WTC11 (cell line): ENCODE data around the gene IFIT3. TPM values are rescaled to one million over a fixed set of nuclear protein-coding genes. Genes with fewer than 3 reads are reported as not detected.
A peak's percentile ranks its signal among the peaks of the same experiment; 100 is the strongest.
"Not testable (repeated sequence)": the region's sequence is repeated elsewhere in the genome, so short reads cannot be mapped to it uniquely, and the experiment has no call there.

Experiments used
- ATAC-seq: fragments of 200-7000 bp; cut with Tn5 transposase; 2 replicates; pipeline ENCODE4 v1.10.0; 2021; ENCODE audit warnings: mild to moderate bottlenecking, moderate library complexity
- CTCF ChIA-PET: fragments of 300-600 bp; sonication (Branson Sonifier 250); formaldehyde crosslinking; loops from one replicate; lab custom pipeline; 2021; ENCODE audit warnings: antibody characterized with exemption; lab: Charles Lee
- POLR2A ChIA-PET: fragments of 350-600 bp; sonication (Branson Sonifier 250); formaldehyde crosslinking; loops from one replicate; lab custom pipeline; 2021; ENCODE audit warnings: antibody characterized with exemption; lab: Charles Lee
- DNase-seq: peaks from one replicate; pipeline ENCODE4 v3.0.0; 2021; ENCODE audit warnings: low spot score
- H3K27ac Mint-ChIP-seq: 2 replicates; pipeline ENCODE4 v1.8.0; 2021; ENCODE audit warnings: mixed read lengths
- H3K27me3 Mint-ChIP-seq: 2 replicates; pipeline ENCODE4 v1.8.0; 2021; ENCODE audit warnings: low read depth, mild to moderate bottlenecking, moderate library complexity, mixed read lengths
- H3K36me3 Mint-ChIP-seq: 2 replicates; pipeline ENCODE4 v1.8.0; 2021; ENCODE audit warnings: mixed read lengths
- H3K4me1 Mint-ChIP-seq: 2 replicates; pipeline ENCODE4 v1.8.0; 2022; ENCODE audit warnings: mixed read lengths
- H3K4me3 Mint-ChIP-seq: 2 replicates; pipeline ENCODE4 v1.8.0; 2021; ENCODE audit warnings: mild to moderate bottlenecking, moderate library complexity, mixed read lengths
- H3K9me3 Mint-ChIP-seq: 2 replicates; pipeline ENCODE4 v1.8.0; 2021; ENCODE audit warnings: mixed read lengths
- ATF2 ChIP-seq: sonication (generic); formaldehyde crosslinking; IDR thresholded peaks from 2 replicates; pipeline ENCODE4 v1.8.1; 2022; ENCODE audit warnings: low read depth, missing genetic modification reagents, borderline replicate concordance
- FOXP1 ChIP-seq: sonication (generic); formaldehyde crosslinking; IDR thresholded peaks from 2 replicates; pipeline ENCODE4 v1.8.0; 2022; ENCODE audit warnings: missing genetic modification reagents, mild to moderate bottlenecking, moderate library complexity, borderline replicate concordance
- GABPB1 ChIP-seq: sonication (generic); formaldehyde crosslinking; IDR thresholded peaks from 2 replicates; pipeline ENCODE4 v1.8.1; 2023; ENCODE audit warnings: mild to moderate bottlenecking, missing genetic modification reagents
- KAT7 ChIP-seq: sonication (generic); formaldehyde crosslinking; IDR thresholded peaks from 2 replicates; pipeline ENCODE4 v1.8.1; 2023; ENCODE audit warnings: missing genetic modification reagents, mild to moderate bottlenecking, borderline replicate concordance
- MAX ChIP-seq: sonication (generic); formaldehyde crosslinking; IDR thresholded peaks from 2 replicates; pipeline ENCODE4 v1.8.0; 2022; ENCODE audit warnings: mild to moderate bottlenecking, missing genetic modification reagents
- SP1 ChIP-seq: sonication (generic); formaldehyde crosslinking; conservative IDR thresholded peaks from 2 replicates; pipeline ENCODE4 v1.8.1; 2022; ENCODE audit warnings: missing genetic modification reagents
- TCF7 ChIP-seq: sonication (generic); formaldehyde crosslinking; IDR thresholded peaks from 2 replicates; pipeline ENCODE4 v1.8.0; 2022; ENCODE audit warnings: mild to moderate bottlenecking, low read depth, missing genetic modification reagents, moderate library complexity
- ZBTB21 ChIP-seq: sonication (generic); formaldehyde crosslinking; IDR thresholded peaks from 2 replicates; pipeline ENCODE4 v1.8.1; 2023; ENCODE audit warnings: mild to moderate bottlenecking, missing genetic modification reagents, borderline replicate concordance
- ZNF121 ChIP-seq: sonication (generic); formaldehyde crosslinking; IDR thresholded peaks from 2 replicates; pipeline ENCODE4 v1.8.0; 2023; ENCODE audit warnings: missing genetic modification reagents
- ZNF263 ChIP-seq: sonication (generic); formaldehyde crosslinking; IDR thresholded peaks from 2 replicates; pipeline ENCODE4 v1.8.1; 2022; ENCODE audit warnings: low read depth, mild to moderate bottlenecking, moderate library complexity, missing genetic modification reagents
- ZNF532 ChIP-seq: fragments of 250-450 bp; sonication (Bioruptor Pico); IDR thresholded peaks from 2 replicates; pipeline ENCODE4 v1.9.0; 2021; ENCODE audit warnings: mild to moderate bottlenecking, borderline replicate concordance
- total RNA-seq: library from RNA; stranded (reverse); gene quantifications from 3 replicates; pipeline ENCODE4 v1.2.3, GENCODE V29; 2021

Gene IFIT3
- total RNA-seq, 1 experiment from 2014 or later = 0.42 TPM

- ATAC-seq, H3K27me3 Mint-ChIP-seq, H3K36me3 Mint-ChIP-seq, CTCF ChIA-PET, POLR2A ChIA-PET, H3K9me3 Mint-ChIP-seq, H3K27ac Mint-ChIP-seq, H3K4me3 Mint-ChIP-seq, DNase-seq: not testable (repeated sequence)
- TF ChIP-seq ZNF121 (CRISPR knock-in tag) = peak; percentile 76
- H3K4me1 Mint-ChIP-seq = peaks cover 61% of the 10 kb centered on the region
Observed at GRCh38 chr10:89331487-89332122, 3.8 kb downstream of the IFIT3 start.

- H3K4me3 Mint-ChIP-seq = no peak overlapping the region
- TF ChIP-seq GABPB1 (CRISPR knock-in tag) (peak; percentile 44; the same call in 1 of the 2 replicates), ZNF532 (no peak)
- TF ChIP-seq, all 79 proteins: peak for 1
- Mint-ChIP-seq H3K36me3 (no peaks in the 10 kb centered on the region), H3K4me1 (peaks cover 55% of the 10 kb centered on the region), H3K27me3 (no peaks in the 10 kb centered on the region), H3K27ac (peak overlapping the region; percentile 96), H3K9me3 (no peaks in the 10 kb centered on the region; the same call in 1 of the 2 replicates)
- ChIA-PET POLR2A (interaction anchor here (0.6 kb wide), 1 partner anchor 74 kb away, joined by 3 read pairs; no protein-coding TSS in a partner anchor), CTCF (no interaction called here)
- no peak for ATAC-seq
- DNase-seq = no peak
Observed at GRCh38 chr10:89332123-89332633, 4.4 kb downstream of the IFIT3 start.

GRCh38 chr10:89335226-89335625, 7.4 kb downstream of the IFIT3 start:
- CTCF ChIA-PET = interaction anchor here (0.6 to 0.7 kb wide), 2 partner anchors 34 to 38 kb away, joined by 3 to 4 read pairs; no protein-coding TSS in a partner anchor
- DNase-seq = no peak
- ATAC-seq = no peak
- H3K27ac Mint-ChIP-seq = no peak overlapping the region
- POLR2A ChIA-PET = no interaction called here
- no peak for TF ChIP-seq ZBTB21 (CRISPR knock-in tag)
- no peak for TF ChIP-seq ZNF532
- no peak for TF ChIP-seq ATF2 (CRISPR knock-in tag)
- TF ChIP-seq SP1 (CRISPR knock-in tag) = no peak
- TF ChIP-seq TCF7 (CRISPR knock-in tag) = no peak
- no peak for TF ChIP-seq MAX (CRISPR knock-in tag)
- no peak for TF ChIP-seq FOXP1 (CRISPR knock-in tag)
- no peak for TF ChIP-seq ZNF263
- no peak for TF ChIP-seq KAT7 (CRISPR knock-in tag)
- TF ChIP-seq, all 79 proteins: peak for 0
- Mint-ChIP-seq H3K4me3 (no peak overlapping the region), H3K9me3 (peaks cover 11% of the 10 kb centered on the region), H3K4me1 (peaks cover 32% of the 10 kb centered on the region), H3K36me3 (peaks cover 5% of the 10 kb centered on the region; the same call in 1 of the 2 replicates), H3K27me3 (no peaks in the 10 kb centered on the region)
